Measurements from ENCODE around the gene NKPD1.

GRCh38 chr19:45118106-45118505, 42.7 kb downstream of the NKPD1 start:
- TF ChIP-seq CTCF (IDR thresholded peaks at IDR 0.05; ENCODE audit: low read depth, low read length): no peak
- TF ChIP-seq EZH2phosphoT487 (IDR thresholded peaks at IDR 0.05; ENCODE audit: low read depth): no peak

Data from OCI-LY3 (cell line).